H1 (cell line): ENCODE measurements around the gene JAKMIP2. TPM values are rescaled to one million over a fixed set of nuclear protein-coding genes. Genes with fewer than 3 reads are reported as not detected.

Source experiments
- BRCA1 ChIP-seq: IDR thresholded peaks from 2 replicates; pipeline ENCODE4 v1.6.1; 2012; ENCODE audit warnings: low read depth, low read length, improper control_type of control experiment
- CHD1 ChIP-seq: IDR thresholded peaks from 2 replicates; pipeline ENCODE4 v1.6.1; 2012; ENCODE audit warnings: low read depth, low read length, improper control_type of control experiment
- EZH2 ChIP-seq: fragments of 200-600 bp; sonication (generic); IDR thresholded peaks from 2 replicates; pipeline ENCODE4 v1.7.1; 2012; ENCODE audit warnings: low read depth, mild to moderate bottlenecking, moderate library complexity, low read length, inconsistent platforms; ENCODE audit not compliant: severe bottlenecking
- HDAC6 ChIP-seq: IDR thresholded peaks from one replicate; pipeline ENCODE4 v1.7.1; 2012; ENCODE audit warnings: low read depth, mild to moderate bottlenecking, inconsistent platforms, low read length, moderate library complexity
- NANOG ChIP-seq: IDR thresholded peaks from 2 replicates; pipeline ENCODE4 v1.6.1; 2011; ENCODE audit warnings: low read length, low read depth, mild to moderate bottlenecking, inconsistent platforms; ENCODE audit not compliant: insufficient read depth, poor library complexity, severe bottlenecking
- NRF1 ChIP-seq: IDR thresholded peaks from 2 replicates; pipeline ENCODE4 v1.6.1; 2011; ENCODE audit warnings: mild to moderate bottlenecking, low read depth, low read length, improper control_type of control experiment
- SIN3A ChIP-seq, 2 experiments: IDR thresholded peaks in 1 of 2; conservative IDR thresholded peaks in 1 of 2; 2 replicates each; pipeline ENCODE4 v1.6.1; 2011 to 2012; ENCODE audit warnings: low read length in 2 of 2, improper control_type of control experiment in 1 of 2, low read depth in 1 of 2, mild to moderate bottlenecking in 1 of 2
- SP1 ChIP-seq: IDR thresholded peaks from 2 replicates; pipeline ENCODE4 v1.6.1; 2011; ENCODE audit warnings: low read depth, low read length
- TEAD4 ChIP-seq: IDR thresholded peaks from 2 replicates; pipeline ENCODE4 v1.6.1; 2012; ENCODE audit warnings: low read depth, low read length, inconsistent platforms, mixed read lengths
- polyA plus RNA-seq, 7 experiments: library from polyadenylated mRNA; depleted of rRNA in 3 of 7; stranded (reverse) in 5 of 7; unstranded in 2 of 7; fragments of >200 nt in 5 of 7; fragments of 200-250 nt in 2 of 7; gene quantifications; 1 replicate in 5 of 7; 2 replicates in 1 of 7; 4 replicates in 1 of 7; pipeline versions ENCODE4 v1.2.1 to v1.2.3, GENCODE V29; 2011 to 2013; ENCODE audit warnings: missing spikeins in 2 of 7, mixed read lengths in 2 of 7
- total RNA-seq: library from RNA; stranded (reverse); fragmentation: NEBNext Ultra II Directional; extraction: Animal tissue kit (Norgen Biotek cat#: 25700); gene quantifications from 2 replicates; pipeline ENCODE4 v1.2.1, GENCODE V29; 2021

Gene JAKMIP2
- total and polyA plus RNA-seq, 2 of the 8 experiments (the other 6 are each of a cell fraction or from before 2014, with no cell fraction given): 2.4 to 13.6 TPM

DNA sequence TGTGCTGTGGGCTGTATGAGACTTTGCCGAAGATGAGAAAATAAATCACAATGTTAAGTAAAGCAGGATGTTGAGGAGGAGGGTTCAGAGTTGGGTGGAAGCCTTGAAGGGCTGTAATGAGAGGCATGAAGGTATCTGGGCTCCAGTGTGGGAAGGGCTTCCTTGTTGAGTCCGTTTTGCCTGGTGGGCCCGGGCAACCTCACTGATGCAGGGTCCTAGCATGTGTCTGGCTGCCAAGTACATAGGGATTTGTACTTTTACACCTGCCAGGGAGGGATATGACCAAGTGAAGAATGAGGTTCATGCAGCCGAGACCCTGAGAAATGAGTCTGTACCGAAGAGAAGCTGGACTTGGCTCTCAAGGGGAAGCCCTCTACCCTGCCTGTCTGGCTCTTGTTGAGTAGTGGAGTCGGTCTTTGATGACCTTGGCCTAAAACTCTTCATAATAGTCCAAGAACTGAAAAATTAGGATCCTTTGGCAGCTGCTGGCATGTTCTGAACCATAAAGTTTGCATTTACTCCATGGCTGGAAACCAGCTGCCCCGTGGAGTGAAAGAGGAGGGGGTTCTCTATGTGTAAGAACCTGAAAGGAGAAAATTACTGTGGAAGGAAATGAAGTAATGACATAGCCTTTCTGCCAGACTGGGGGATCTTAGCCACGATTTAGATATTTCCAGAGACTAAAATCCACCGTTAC, 213.7 kb downstream of the JAKMIP2 start (continued):
- no peak for TF ChIP-seq CHD1
- no peak for TF ChIP-seq SIN3A (conservative IDR thresholded peaks at IDR 0.05 in 1 of 2, IDR thresholded peaks at IDR 0.05 in 1 of 2; ENCODE audit: low read depth in 1 of 2, low read length in 2 of 2)
- TF ChIP-seq BRCA1: no peak
- no peak for TF ChIP-seq SP1
- TF ChIP-seq HDAC6: no peak
- no peak for TF ChIP-seq TEAD4
- TF ChIP-seq EZH2: no peak
- no peak for TF ChIP-seq NRF1
- no peak for TF ChIP-seq NANOG
